C4-2B (cell line): ENCODE results near the gene TPTE2.
"Not testable (repeated sequence)": the region's sequence is repeated elsewhere in the genome, so short reads cannot be mapped to it uniquely, and the experiment has no call there.

Experiments used
- H3K27ac ChIP-seq: fragments of 450-650 bp; 2 replicates; pipeline ENCODE4 v1.5.1; 2017
- ZFX ChIP-seq: fragments of 450-650 bp; IDR thresholded peaks from 2 replicates; pipeline ENCODE4 v1.6.1; 2017
- TF ChIP-seq, protein P1 (sequence below): fragments of 450-650 bp; conservative IDR thresholded peaks from 2 replicates; pipeline ENCODE4 v1.5.1; 2017; ENCODE audit warnings: mild to moderate bottlenecking

Gene TPTE2

DNA sequence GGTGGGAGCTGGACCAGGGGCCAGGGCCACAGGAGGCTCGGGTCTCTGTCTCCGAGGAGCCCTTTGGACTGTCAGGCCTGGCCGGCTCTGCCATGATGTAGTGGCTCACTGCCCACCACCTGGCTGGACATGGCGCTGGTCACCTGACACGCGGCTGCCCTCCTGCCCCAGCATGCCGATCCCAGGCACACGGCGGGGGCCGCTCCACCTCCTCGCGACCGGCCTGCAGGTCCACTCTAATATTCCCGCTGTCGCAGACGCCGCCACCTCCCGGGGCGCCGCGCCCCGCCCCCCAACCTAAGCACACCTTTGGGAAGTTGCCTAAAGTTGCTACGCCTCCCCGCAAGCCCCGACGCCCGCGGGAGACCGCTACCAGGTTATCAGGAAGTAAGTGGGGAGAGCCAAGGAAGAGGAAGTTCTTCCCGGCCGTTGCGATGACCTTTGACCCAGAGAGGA, at the start of gene TPTE2:
TSS of gene TPTE2 (minus strand) at position 406 of the 456 bp plus-strand sequence. CDS start 58,298 bp downstream, outside the sequence.
- H3K27ac ChIP-seq, result not testable (repeated sequence)

GRCh38 chr13:19607523-19608078, 46.3 kb upstream of the TPTE2 start:
- H3K27ac ChIP-seq, result no peak overlapping the region

DNA sequence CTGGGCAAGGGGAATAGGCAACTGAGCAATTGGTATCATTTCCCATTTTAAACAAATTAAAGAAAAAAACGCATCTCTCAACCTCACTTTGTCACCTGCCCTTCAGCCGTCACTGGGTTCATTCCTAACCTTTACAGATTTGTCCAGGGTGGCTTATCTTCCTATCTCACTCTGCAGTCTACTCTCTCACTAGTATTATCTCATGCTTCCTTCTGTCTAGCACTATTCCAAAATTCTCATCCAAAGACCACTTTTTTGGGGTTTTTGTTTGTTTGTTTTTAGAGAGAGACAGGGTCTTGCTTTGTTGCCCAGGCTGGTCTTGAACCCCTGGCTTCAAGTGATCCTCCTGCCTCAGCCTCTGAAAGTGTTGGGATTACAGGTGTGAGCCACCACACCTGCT, 45.4 kb upstream of the TPTE2 start:
- TF ChIP-seq ZFX, result no peak
- TF ChIP-seq, protein P1, sequence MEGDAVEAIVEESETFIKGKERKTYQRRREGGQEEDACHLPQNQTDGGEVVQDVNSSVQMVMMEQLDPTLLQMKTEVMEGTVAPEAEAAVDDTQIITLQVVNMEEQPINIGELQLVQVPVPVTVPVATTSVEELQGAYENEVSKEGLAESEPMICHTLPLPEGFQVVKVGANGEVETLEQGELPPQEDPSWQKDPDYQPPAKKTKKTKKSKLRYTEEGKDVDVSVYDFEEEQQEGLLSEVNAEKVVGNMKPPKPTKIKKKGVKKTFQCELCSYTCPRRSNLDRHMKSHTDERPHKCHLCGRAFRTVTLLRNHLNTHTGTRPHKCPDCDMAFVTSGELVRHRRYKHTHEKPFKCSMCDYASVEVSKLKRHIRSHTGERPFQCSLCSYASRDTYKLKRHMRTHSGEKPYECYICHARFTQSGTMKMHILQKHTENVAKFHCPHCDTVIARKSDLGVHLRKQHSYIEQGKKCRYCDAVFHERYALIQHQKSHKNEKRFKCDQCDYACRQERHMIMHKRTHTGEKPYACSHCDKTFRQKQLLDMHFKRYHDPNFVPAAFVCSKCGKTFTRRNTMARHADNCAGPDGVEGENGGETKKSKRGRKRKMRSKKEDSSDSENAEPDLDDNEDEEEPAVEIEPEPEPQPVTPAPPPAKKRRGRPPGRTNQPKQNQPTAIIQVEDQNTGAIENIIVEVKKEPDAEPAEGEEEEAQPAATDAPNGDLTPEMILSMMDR, result no peak
- no peak overlapping the region for H3K27ac ChIP-seq

More at GRCh38 chr13:19607523-19608078, 46.3 kb upstream of the TPTE2 start:
- no peak for TF ChIP-seq ZFX
- TF ChIP-seq, protein P1, result no peak

DNA sequence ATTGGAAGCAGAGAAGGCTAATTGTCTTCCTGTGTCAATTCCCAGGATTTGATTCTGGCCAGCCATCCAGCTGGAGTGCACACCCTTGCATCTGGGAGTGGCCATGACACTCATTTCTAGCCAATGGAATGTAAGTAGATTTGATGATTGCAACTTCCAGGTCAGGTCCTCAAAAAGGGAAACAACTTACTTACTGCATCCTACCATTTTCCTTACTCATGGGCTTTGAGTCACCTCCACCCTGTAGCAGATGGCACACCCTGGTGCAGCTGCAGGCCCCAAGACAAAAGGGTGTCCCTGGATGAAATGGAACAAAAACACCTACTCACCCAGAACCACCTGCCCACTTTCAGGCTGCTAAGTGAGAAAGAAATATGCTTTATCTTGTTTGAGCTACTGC, 44.8 kb upstream of the TPTE2 start:
- H3K27ac ChIP-seq, result no peak overlapping the region
- TF ChIP-seq, protein P1, result no peak
- no peak for TF ChIP-seq ZFX

DNA sequence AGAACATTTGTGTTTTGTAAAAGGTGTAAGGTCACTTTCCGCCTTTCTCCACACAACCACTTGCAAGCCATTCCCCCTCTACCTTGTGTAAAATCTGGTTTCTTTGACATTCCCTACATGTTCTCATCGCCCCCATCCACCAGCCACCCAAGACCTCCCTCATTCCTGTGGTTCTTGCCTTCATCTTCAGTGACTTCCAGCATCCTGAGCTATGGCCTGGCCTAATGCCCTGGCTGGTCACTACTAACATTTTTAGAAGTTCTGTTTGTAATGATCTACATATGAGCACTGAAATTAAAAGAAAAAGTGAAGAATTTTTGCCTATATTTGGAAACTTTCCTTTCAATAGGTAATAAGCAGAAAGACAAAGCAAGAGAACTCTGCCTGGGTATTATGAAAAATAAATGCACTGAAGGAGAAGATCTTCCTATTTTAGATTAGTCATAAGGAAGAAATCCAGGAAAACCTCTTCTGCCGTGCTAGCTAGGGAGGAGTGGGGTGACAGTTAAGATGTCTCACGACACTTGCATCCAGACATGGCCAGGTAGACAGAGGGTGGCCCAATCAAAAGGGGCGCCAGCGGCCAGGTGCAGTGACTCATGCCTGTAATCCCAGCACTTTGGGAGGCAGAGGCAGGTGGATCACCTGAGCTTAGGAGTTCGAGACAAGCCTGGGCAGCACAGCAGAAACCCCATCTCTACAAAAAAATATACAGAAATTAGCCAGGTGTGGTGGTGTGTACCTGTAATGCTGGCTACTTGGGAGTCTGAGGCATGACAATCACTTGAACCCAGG, 44.0 kb upstream of the TPTE2 start:
- H3K27ac ChIP-seq, result no peak overlapping the region
- no peak for TF ChIP-seq ZFX
- TF ChIP-seq, protein P1, result no peak

DNA sequence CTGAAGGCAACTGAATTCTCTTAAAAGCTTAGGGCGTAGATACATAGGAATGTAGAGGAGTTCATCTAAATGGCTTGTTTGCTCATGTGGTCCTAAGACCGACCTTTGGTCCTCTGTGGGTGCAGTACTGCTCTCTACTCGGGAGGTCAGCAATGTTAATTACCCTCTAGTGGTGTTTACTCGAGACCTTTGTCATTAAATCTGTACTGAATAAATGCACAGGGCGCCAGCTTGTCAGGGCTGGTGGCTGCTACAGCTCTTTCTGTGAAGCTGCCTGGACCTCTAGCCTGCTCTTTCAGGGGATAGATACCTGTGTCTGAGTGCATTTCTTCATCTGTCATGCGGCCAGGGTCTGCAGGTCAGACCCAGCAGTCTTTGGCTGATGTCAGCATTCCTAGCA, 43.0 kb upstream of the TPTE2 start:
- TF ChIP-seq, protein P1, result no peak
- TF ChIP-seq ZFX, result no peak

GRCh38 chr13:19601749-19602725, 40.7 kb upstream of the TPTE2 start:
- peak overlapping the region; percentile 28 for H3K27ac ChIP-seq
- TF ChIP-seq, protein P1, result no peak; the same call in none of the 2 replicates
- peak; percentile 23; the same call in 1 of the 2 replicates for TF ChIP-seq ZFX

More for the DNA sequence above, 43.0 kb upstream of the TPTE2 start:
- no peak overlapping the region for H3K27ac ChIP-seq
